Endothelial cell of umbilical vein (primary cell): ENCODE results near the gene GALNT3.

Experiments
- MAX ChIP-seq: IDR thresholded peaks from 2 replicates; pipeline ENCODE4 v1.6.1; 2011; ENCODE audit not compliant: insufficient read depth, insufficient read length
- MYC ChIP-seq: IDR thresholded peaks from one replicate; pipeline ENCODE4 v1.6.1; 2011; ENCODE audit warnings: mild to moderate bottlenecking, low read depth, low read length
- POLR2A ChIP-seq: IDR thresholded peaks from 2 replicates; pipeline ENCODE4 v1.6.1; 2012; ENCODE audit warnings: low read depth, mild to moderate bottlenecking, control low read depth, low read length
- POLR2AphosphoS5 ChIP-seq: IDR thresholded peaks from 2 replicates; pipeline ENCODE4 v1.6.1; 2012; ENCODE audit warnings: low read depth, mild to moderate bottlenecking, control low read depth, low read length, moderate library complexity; ENCODE audit not compliant: insufficient read depth
- TF ChIP-seq, protein P1 (sequence below), 2 donors: IDR thresholded peaks; 1 replicate in 1 of 2; 2 replicates in 1 of 2; pipeline ENCODE4 v1.5.1; 2011; ENCODE audit warnings: low read length in 2 of 2, mild to moderate bottlenecking in 2 of 2, moderate library complexity in 2 of 2, control low read depth in 1 of 2, inconsistent platforms in 1 of 2, low read depth in 1 of 2; ENCODE audit not compliant: insufficient read depth in 1 of 2; ENCODE audit errors: extremely low read depth in 1 of 2

DNA sequence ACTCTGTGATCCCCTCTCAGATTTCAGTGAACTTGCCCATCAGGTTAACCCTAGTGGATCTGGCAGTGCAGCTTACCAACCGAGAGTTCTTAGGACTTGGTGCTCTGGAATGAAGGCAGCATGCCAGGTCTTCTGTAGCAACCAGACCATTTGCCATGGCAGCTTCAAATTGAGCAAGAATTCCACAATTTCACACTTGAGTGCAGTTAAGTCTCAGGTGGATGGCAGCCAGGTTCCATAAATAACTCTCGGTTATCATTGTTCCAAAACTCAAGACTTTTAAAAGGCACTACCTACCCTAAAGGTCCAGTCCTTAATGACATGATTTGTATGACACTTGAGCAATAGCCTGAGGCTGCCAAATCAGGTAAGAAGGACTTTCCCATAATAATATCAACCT, 48.1 kb downstream of the GALNT3 start:
- no peak for TF ChIP-seq POLR2AphosphoS5
- TF ChIP-seq, protein P1, sequence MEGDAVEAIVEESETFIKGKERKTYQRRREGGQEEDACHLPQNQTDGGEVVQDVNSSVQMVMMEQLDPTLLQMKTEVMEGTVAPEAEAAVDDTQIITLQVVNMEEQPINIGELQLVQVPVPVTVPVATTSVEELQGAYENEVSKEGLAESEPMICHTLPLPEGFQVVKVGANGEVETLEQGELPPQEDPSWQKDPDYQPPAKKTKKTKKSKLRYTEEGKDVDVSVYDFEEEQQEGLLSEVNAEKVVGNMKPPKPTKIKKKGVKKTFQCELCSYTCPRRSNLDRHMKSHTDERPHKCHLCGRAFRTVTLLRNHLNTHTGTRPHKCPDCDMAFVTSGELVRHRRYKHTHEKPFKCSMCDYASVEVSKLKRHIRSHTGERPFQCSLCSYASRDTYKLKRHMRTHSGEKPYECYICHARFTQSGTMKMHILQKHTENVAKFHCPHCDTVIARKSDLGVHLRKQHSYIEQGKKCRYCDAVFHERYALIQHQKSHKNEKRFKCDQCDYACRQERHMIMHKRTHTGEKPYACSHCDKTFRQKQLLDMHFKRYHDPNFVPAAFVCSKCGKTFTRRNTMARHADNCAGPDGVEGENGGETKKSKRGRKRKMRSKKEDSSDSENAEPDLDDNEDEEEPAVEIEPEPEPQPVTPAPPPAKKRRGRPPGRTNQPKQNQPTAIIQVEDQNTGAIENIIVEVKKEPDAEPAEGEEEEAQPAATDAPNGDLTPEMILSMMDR (IDR thresholded peaks at IDR 0.05; ENCODE audit: extremely low read depth in 1 of 2, insufficient read depth in 1 of 2, low read depth in 1 of 2, low read length in 2 of 2) = no peak
- no peak for TF ChIP-seq MYC
- TF ChIP-seq POLR2A = no peak
- TF ChIP-seq MAX = no peak
